Glomerular visceral epithelial cell (primary cell): ENCODE data around the gene C2CD4A.
A peak's percentile ranks its signal among the peaks of the same experiment; 100 is the strongest.
"Not testable (repeated sequence)": the region's sequence is repeated elsewhere in the genome, so short reads cannot be mapped to it uniquely, and the experiment has no call there.

Experiments used
- DNase-seq: peaks from one replicate; pipeline ENCODE4 v3.0.0-alpha.2; 2016; ENCODE audit errors: extremely low spot score

C2CD4A gene, protein sequence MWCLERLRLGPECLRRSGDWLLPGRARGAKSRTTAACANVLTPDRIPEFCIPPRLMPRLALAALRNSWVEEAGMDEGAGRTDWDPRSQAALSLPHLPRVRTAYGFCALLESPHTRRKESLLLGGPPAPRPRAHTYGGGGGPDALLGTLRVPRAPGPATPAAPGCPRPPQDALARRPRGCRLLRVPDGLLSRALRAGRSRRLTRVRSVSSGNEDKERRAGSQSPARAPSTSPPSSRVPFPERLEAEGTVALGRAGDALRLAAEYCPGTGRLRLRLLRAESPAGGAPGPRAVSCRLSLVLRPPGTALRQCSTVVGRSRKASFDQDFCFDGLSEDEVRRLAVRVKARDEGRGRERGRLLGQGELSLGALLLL

DNA sequence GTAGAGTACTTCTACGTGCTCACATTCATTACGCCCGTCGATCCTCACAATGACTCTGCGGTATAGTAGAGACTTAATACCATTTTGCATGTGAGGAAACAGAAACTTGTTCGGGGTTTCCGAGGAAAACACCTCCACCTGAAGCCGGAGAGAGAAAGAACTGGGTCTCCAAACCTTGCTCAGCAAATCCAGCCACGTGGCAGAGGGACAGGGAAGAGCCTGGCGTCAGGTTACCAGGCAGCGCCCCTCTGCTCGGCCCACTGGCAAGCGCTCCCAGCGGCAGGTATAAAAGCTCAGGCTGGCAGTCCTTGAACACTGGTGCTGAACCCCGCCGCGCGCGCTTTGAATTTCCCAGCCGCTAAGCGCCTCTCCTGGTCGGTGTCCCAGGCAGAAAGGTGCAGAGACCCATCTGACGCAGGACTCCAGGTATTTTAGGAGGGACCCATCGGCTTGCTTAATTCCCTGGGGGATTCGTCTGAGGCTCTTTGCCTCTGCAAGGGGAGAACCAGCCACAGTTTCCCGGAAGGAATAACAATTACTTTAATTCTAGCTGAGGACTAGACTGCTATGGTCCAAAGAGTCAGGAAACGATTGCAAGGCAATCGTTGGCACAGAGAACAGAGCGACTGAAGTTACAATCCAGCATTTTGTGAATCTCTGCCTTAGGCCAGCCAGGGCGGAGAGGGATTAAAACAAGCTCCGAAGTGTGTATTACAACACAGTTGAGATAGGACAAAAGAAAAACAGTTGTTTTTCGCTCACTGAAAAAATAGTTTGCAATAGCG is at the start of gene C2CD4A:
C2CD4A (plus strand) TSS at position 315 of the 785 bp plus-strand sequence. CDS start 637 bp downstream, outside the sequence.
- peak; percentile 81 for DNase-seq

DNA sequence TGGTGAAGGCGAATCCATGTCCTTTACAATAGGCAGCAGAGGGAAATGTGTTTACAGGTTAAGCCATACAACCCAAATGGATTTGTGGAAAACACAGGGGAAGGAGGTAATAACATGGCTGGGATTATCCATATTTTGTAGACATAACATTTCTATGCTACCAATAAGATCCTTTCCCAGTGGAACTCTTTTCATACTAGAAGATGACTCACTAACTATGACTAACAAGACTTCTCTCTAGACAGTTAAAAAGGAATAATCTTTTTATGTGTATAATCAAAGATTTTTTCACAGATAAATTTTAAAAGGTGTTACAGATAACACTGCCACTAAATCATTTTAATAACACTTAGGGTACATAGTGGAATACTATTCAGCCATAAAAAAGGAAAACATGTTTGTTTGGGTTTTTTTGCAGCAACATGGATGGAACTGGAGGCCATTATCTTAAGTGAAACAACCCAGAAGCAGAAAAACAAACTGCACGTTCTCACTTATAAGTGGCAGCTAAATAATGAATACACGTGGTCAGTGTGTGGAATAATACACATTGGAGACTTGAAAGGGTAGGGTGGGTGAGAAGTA is 46.1 kb upstream of the C2CD4A start:
- DNase-seq: no peak

DNA sequence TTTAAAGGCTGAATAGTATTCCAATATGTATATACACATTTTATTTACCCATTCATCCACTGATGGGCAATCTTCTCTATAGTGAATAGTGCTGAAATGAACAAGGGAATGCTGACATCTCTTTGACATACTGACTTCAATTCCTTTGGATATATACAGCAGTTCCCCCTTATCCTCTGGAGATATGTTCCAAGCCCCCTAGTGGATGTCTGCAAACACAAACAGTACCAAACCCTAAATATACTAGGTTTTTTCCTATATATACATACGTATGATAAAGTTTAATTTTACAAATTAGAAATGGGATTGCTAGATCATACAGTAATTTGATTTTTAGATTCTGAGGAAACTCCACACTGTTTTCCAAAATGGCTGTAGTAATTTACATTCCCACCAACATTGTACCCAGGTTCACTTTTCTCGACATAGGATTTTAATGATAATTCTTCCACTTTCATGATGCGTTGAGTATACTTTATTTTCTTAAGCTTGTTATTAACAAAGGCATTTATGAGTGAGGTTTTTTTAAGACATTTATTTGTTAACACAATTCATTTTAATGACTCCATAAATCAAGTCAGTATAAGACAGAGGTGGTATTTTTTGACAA is 44.7 kb upstream of the C2CD4A start:
- DNase-seq: no peak

DNA sequence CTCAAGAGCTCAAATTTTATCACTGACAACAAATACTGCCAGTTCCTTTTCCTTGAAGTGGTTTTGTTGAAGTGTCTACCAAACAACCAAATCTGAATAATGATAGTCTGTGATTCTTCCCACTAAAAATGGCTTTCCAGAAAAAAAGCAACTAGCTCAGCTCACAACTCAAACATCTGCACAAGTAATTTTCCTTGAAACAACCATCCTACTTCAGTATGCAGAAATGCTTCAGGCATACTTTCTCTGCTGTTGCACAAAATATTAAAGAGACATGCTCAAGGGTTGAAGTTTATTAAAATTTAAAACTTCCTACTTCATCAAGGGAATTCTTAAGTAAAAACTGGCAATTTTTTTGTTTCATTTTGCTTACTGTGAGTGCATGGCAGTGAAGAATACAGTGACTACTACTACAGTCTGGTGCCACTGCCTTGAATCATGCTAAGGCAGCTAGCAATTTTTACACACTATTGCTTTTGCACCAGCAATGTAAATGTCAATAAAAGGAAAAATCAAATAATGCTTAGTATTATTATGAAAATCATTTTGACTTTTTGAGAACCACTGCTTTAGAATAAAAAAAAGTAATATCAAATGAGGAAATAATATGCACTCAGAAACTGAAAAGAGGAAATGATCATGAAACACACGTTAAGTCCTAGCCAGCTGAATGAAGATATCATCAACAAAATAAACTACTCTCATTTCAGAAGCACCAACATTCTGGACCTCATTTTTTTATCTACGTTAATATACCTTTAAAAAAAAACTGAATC is 40.1 kb upstream of the C2CD4A start:
- DNase-seq: no peak

DNA sequence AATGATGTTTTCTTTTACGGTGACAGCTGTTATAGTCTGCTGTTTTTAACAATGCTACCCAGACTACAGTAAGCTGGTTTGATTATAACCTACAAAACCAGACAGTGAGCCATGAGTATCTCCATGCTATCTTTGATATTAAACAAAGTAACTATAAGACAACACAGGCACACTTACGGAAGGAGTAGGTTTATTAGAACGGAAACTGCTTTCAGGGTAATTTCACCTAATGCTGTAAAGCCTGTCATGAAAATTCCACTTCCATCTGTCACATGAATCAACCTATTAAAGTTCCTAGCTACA is 39.6 kb upstream of the C2CD4A start:
- no peak for DNase-seq

DNA sequence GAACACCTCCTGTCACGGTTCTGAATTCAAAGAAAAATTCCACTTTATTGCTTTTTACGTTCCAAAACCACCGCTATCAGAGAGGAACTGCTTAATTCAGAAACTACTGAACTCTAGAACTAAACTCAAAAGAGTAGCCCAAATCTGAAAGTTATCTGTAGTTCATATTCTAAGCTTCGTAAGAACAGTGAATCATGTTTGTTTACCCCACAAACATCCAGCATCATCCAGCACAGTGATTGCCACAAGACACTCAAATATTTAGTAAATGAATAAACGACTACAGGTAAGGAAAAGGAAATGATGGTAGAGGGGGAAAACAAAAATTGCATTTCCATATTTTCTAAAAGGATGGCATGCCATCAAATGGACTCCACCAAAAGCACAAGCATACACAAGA is 38.9 kb upstream of the C2CD4A start:
- no peak for DNase-seq

DNA sequence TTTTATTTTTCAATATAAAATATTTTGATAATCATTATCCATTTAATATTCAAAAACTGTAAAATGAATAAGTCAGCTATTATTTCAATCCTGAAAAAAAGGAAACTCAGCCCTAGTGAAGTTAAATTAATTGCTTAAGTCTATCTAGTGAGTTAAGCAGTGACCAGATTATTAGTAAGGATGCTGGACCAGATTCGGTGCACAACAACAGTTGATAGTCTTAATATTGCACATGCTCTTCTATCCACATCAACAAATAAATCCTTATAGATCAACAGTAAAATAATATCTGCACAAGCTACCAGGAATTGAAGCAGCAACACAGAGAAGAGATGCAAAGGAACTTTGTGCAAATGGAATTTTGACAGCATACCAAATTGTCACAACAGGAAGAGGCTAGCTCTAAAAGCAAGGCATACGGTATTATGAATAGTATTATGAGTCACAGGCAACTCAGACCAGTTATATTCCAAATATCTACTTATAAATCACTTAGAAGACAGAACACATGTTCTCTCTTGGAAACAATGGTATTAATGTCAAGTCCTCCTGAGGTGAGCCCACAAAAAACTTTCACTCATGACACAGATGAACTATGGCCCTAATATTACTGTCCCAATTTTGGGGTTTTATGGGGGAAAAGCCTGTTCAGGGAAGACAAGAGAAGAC is 31.4 kb upstream of the C2CD4A start:
- peak; percentile 15 for DNase-seq

DNA sequence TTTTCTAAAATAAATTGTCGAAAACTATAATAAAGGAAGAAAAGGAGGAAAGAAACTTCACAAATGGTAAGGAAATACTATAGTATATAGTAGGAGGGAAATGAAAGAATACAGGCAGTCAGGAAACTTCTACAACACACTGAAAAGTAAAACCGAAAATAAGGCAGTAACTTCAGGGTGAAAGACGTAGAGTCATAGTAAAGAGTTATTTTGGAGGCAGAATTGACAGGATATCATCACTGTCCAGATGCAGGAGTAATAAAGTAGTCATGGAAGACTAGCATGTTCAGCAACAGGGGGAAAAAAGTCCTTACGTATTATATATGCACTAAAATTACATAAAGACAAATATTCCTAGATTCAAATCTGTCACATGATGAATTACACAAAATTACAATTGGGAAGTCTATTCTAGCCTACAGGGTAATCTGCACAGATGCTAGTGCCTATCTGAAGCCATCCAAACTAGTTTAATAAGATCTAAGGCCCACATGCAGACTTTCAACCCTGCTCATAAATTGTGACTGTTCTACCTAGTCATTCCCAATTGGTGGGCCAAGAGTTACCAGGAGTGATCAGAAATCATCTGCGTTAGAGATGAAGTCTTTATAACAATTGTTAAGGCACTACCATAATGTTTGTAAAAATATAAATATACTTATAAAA is 20.6 kb upstream of the C2CD4A start:
- DNase-seq: no peak

DNA sequence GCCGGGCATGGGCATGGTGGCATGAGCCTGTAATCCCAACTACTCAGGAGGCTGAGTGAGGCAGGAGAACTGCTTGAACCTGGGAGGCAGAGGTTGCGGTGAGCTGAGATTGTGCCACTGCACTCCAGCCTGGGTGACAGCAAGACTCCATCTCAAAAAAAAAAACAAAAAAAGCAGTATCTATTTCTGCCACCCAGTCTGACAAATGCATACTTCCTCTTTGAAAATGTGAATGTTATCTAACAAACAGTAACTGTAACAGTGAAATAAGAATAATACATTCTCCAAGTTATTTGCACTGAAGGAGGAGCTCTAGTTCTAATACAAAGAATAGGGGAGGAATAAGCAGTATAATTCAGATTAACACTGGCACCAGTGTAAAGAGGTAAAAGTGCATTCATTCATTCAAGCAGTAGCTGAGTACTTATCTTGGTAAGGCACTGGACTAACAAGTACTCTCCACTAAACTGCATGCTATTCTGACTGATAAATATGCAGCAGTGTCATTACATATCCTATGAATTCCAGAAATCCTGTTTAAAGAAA is 19.4 kb upstream of the C2CD4A start:
- no peak for DNase-seq

DNA sequence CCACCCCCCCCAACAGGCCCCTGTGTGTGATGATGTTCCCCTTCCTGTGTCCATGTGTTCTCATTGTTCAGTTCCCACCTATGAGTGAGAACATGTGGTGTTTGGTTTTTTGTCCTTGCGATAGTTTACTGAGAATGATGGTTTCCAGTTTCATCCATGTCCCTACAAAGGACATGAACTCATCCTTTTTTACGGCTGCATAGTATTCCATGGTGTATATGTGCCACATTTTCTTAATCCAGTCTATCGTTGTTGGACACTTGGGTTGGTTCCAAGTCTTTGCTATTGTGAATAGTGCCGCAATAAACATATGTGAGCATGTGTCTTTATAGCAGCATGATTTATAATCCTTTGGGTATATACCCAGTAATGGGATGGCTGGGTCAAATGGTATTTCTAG is 18.5 kb upstream of the C2CD4A start:
- not testable (repeated sequence) for DNase-seq

DNA sequence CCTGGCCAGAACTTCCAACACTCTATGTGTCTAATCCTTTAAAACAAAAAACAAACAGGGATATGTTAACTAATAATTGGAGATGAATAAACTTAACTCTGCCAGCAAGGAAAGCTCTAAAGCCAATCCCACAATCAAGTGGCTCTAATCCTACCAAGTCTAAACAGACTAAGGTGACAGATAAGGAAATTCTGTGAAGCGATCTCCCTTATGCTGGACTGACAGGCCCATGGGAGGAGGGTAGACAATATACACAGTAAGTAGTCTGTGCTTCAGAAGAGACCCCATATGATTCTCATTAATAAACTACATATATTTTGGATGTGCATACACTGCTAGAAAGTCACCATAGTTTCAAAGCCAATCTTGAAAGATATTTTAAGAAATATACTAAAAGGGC is 16.7 kb upstream of the C2CD4A start:
- no peak for DNase-seq

DNA sequence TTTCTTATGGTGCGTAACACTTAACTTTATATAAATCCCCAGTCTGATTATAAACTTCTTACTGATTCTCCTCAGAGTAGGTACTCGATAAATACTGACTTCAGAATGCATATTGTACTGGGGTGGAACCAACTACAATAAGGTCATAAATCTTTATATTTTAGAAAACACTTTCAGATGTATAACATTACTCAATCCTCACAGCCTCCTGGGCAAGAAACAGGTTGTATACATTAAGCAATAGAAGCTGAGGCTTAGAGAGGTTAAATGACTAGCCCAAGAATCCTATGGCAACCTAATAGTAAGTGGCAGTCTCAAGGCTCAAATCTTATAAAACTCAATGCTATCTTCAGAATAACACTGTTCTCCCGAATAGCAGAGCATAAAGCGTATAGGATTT is 15.6 kb upstream of the C2CD4A start:
- DNase-seq: no peak

DNA sequence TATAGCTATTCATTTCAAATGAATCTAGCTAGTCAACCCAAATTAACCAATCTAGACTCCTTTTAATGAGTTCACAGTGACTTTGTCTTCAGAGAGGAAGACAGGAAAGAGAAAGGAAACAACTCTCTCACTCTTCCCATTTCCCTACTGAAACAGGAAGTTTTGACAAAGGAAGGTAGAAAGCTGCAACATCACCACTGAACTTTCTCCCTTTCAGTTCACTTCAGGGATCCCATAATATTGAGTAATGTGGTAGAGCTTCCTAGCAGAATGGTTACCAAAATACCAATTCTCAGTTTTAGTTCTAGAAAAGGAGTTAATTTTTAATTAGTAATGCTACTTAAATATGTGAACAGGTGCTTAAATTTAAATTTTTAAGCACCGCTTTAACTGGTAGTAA is 14.1 kb upstream of the C2CD4A start:
- no peak for DNase-seq

DNA sequence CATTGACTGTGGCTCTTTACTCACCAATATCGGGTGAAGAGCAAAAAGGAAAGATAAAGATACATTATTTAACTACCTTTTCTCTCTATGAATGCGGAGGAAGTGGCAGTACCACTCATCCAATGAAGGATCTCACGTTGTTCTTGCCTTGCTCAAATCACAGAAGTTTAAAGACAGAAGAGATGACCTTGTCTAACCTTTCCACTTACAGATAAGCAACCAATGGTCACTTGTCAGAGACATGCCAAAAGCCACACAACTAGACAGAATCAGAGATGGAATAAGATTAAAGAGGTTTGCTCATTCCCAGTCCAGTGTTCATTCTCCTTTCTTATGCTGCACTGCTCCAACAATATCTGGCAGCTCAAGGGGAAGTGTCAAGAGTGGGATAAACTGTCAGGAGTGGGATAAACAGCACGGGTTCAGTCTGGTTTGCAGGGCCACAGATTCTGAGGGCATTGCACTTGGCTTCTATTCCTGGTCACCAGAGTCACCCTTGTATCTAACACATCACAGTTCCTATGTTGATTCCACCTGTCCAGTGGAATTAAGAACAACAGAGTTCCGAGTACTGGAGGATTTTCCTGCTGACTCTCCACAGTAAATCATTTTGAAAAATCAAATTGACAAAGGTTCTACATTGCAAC is 13.2 kb upstream of the C2CD4A start:
- no peak for DNase-seq

DNA sequence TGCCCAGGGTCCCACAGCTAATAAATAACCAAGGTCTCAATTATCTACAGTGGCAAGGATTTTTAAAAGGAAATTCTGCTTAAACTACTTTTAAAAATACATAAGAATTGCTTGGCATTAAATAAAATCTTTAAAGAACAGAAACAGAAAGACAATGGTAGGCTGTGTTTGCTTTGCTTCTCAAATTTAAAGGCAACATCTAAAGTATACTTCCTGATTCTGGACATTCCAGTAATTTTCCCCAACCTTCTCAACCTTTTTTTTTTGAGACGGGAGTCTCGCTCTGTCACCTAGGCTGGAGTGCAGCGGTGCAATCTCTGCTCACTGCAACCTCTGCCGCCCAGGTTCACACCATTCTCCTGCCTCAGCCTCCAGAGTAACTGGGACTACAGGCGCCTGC is 11.8 kb upstream of the C2CD4A start:
- no peak for DNase-seq

DNA sequence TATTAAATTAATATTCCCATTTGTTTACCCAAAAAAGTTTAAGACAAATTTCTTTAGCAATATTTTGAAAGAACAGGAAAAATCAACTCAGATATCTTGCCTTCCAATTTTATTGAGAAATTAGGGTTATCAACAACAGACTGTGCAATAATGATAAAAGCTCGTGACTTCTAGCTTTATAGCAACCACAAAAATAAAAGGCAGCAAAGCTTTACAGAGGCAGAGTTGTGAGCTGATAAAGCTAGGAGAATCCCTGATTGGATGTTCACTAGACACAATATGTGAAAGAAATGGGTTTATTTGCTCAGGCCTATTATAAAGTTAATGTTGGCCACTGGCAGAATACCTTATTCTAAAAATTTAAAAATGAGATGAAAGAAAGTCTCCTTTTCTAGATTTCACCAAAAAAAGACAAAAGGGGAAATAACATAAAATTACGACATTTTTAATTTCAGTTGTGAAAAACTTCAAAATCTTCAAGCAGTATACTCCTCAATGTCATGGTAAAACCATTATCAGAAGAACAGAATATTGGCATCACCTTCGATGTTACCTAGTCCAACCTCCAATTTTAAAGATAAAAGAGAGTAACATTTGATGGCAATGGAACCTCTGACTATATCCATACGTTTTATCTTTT is 9.3 kb upstream of the C2CD4A start:
- no peak for DNase-seq

DNA sequence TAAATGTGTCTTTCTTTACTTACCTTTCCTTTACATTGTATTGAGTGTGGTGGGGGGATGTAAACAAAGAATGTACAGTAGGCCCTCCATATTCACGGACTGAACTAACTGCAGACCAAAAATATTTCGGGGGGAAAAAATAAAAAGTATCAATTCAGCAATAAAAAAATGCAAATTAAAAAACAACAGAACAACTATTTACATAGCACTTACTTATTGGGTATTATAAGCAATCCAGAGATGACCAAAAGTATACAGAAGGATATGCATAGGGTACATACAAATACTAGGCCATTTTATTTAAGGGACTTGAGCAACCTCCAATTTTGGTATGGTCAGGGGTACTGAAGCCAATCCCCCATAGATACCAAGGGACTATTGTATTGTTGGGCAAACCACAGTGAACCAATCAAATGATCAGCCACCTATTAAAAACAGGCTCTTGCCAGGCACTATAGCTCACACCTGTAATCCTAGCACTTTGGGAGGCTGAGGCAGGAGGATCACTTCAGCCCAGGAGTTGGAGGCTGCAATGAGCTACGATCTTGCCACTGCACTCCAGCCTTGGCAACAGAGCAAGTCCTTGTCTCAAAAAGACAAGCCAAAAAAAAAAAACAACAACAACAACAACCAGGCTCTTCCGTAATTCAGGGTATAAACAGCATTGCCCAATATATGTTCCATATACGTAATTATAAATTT is 8.3 kb upstream of the C2CD4A start:
- no peak for DNase-seq

DNA sequence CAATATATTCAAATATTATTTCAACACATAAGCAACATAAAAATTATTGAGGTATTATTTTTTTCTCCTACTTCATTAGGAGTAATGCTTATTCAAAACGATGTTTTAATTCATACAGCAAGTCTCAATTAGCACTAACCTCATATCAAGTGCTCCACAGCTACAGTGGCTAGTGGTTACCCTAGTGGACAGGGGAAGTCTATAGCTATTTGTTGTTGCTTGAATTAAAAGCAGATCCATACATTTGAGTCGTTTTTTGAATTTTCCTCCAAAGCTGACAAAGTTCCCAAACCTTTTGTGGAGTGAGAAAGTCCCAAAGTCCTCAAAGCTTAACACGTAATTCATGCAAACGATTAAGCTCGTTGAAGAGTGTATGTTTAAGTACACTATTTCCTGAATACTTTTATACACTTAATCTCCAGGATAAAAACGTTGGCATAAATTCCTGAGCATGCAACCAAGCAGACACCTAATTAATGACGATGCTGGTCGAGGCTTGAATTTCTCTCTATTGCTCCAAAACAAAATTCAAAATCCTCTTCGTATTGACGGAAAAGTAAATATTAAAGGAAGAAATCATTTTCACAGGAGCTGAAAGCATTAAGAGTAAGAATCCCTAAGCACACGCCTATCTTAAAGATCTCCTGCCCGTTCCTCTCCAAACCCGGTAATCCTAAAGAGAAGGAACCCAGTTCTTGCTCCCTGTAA is 7.5 kb upstream of the C2CD4A start:
- no peak for DNase-seq
